Kidney epithelial cell (primary cell): ENCODE measurements around the gene STX16. TPM values are rescaled to one million over a fixed set of nuclear protein-coding genes. Genes with fewer than 3 reads are reported as not detected.

ENCODE experiments used
- DNase-seq: peaks from one replicate; pipeline ENCODE4 v3.0.0-alpha.2; 2010; ENCODE audit warnings: low read depth
- H3K27me3 ChIP-seq: 2 replicates; pipeline ENCODE4 v1.6.0; 2011; ENCODE audit warnings: low read length; ENCODE audit not compliant: control insufficient read depth, insufficient read depth
- H3K36me3 ChIP-seq: 2 replicates; pipeline ENCODE4 v1.5.1; 2011; ENCODE audit warnings: low read length; ENCODE audit not compliant: control insufficient read depth, insufficient read depth
- H3K4me3 ChIP-seq: 2 replicates; pipeline ENCODE4 v1.5.1; 2011; ENCODE audit warnings: low read depth, mild to moderate bottlenecking, control low read depth, low read length
- CTCF ChIP-seq: IDR thresholded peaks from 2 replicates; pipeline ENCODE4 v1.5.1; 2011; ENCODE audit warnings: mild to moderate bottlenecking, moderate library complexity, low read length, control low read depth, inconsistent platforms; ENCODE audit not compliant: insufficient read depth, poor library complexity, severe bottlenecking
- total RNA-seq: library from RNA; depleted of rRNA; stranded (reverse); fragments of >200 nt; gene quantifications from 2 replicates; pipeline ENCODE4 v1.2.3, GENCODE V29; 2015

Gene STX16
- total RNA-seq, 1 donor from 2014 or later: 53.6 TPM

GRCh38 chr20:58611236-58612030, 39.6 kb upstream of the STX16 start:
- Histone ChIP-seq H3K36me3 (no peaks in the 10 kb centered on the region), H3K4me3 (no peak overlapping the region), H3K27me3 (no peaks in the 10 kb centered on the region)
- TF ChIP-seq CTCF: no peak
- no peak for DNase-seq

GRCh38 chr20:58612121-58612691, 38.9 kb upstream of the STX16 start:
- no peak for DNase-seq
- no peak for TF ChIP-seq CTCF

DNA sequence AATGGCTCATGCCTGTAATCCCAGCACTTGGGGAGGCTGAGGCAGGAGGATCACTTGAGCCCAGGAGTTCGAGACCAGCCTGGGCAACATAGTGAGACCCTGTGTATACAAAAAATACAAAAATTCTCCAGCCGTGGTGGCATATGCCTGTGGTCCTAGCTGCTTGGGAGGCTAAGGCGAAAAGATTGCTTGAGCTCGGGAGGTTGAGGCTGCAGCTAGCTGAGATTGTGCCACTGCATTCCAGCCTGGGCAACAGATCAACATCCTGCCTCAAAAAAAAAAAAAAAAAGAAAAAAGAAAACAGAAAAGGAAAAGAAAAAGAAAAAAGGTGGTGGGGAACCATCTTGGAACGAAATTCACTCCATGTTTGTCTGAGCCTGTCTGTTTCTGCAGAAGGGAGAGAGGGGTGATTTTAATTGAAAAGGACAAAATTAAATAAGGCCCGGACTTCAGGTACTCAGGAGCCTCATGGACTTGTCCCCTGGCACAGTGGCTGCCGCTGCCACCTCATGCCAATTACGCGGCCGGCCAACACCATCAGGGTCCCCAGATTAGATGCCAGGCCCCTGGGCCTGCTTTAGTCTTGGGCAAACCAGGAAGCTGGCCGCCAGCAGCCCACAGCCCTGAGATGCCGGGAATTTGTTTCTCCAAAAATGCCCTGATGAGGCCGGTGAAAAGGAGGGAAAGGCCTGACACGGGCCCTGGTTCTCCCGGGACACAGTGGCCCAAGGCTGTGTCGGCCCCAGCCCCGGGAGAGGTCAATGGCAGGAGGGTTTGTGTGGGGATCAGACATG, 37.8 kb upstream of the STX16 start:
- no peak for DNase-seq
- no peaks in the 10 kb centered on the region for H3K36me3 ChIP-seq
- TF ChIP-seq CTCF: no peak
- H3K4me3 ChIP-seq: no peak overlapping the region
- H3K27me3 ChIP-seq: no peaks in the 10 kb centered on the region

More at GRCh38 chr20:58612121-58612691, 38.9 kb upstream of the STX16 start:
- Histone ChIP-seq H3K4me3 (no peak overlapping the region), H3K36me3 (no peaks in the 10 kb centered on the region), H3K27me3 (no peaks in the 10 kb centered on the region)

DNA sequence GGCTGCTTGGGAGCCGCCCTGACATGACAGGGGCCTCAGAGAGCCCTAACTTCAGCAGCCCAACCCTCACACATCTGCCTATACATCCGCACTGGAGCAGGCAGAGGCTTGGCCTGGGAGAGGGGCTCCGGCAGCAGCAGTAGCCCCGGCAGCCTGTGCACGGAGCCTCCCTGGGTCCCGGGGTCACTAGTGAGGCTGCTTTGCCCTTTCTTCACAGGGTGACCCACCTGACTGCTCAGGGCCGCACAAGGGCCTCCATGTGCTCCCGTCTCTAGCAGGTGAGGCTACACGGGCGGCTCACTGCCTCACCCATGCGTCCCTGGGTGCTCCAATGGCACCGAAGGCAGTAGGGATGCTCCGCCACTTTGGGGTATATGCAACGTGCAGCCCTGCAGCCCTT, 36.7 kb upstream of the STX16 start:
- Histone ChIP-seq H3K4me3 (no peak overlapping the region), H3K27me3 (no peaks in the 10 kb centered on the region), H3K36me3 (no peaks in the 10 kb centered on the region)
- no peak for DNase-seq
- no peak for TF ChIP-seq CTCF

DNA sequence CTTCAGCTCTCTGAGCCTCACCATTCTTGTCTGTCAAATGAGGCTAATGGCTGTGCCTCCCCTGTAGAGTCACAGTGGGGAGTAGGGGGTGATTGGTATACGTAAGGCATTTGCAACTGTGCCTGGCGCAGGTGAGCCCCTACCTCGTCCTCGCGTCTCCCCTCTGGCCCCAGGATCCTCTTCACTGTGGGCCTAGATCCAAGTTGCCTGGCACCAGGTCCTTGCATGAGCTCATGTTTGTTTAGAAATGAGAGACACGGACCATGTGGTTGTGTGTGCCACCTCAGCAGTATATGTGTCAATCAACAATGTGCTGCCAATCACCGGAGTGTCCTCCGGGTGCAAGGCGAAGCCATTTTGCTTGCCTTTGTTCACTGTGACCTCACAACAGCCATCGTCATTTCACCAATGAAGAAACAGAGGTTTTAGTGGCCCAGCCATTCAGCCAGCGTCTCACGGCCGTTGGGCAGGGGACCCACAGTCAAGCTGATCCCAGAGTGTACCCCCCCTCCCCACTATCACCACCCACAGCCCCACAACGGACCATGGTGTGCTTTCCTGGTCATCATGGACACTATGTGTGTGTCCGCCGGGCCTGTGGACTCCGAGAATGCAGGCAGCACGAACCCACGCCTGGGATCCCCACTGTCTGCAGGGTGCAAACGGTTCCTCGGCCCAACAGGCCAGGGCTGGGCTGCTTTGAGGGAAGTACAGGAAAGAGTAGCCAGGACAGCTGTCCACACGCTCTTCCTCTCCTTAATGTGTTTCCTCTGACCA, 35.9 kb upstream of the STX16 start:
- TF ChIP-seq CTCF: no peak
- Histone ChIP-seq H3K4me3 (no peak overlapping the region), H3K36me3 (no peaks in the 10 kb centered on the region), H3K27me3 (no peaks in the 10 kb centered on the region)
- DNase-seq: no peak
